Keratinocyte (primary cell): Measurements from ENCODE around the gene NTSR2.

ENCODE experiments used
- CTCF ChIP-seq, 3 experiments: IDR thresholded peaks in 1 of 3; conservative IDR thresholded peaks in 1 of 3; optimal IDR thresholded peaks in 1 of 3; 2 replicates in 2 of 3; 3 replicates in 1 of 3; pipeline versions ENCODE3 to v1.5.1; 2011; ENCODE audit warnings: low read length in 3 of 3, mild to moderate bottlenecking in 3 of 3, moderate library complexity in 2 of 3, control low read depth in 1 of 3, inconsistent platforms in 1 of 3; ENCODE audit not compliant: insufficient read depth in 2 of 3; ENCODE audit errors: extremely low read depth in 1 of 3
- EZH2 ChIP-seq: IDR thresholded peaks from one replicate; pipeline ENCODE4 v1.6.1; 2012; ENCODE audit warnings: inconsistent platforms, mild to moderate bottlenecking, low read length, moderate library complexity

GRCh38 chr2:11659115-11659475, 10.9 kb downstream of the NTSR2 start:
- TF ChIP-seq CTCF (optimal IDR thresholded peaks at IDR 0.05 in 1 of 3, IDR thresholded peaks at IDR 0.05 in 1 of 3, conservative IDR thresholded peaks at IDR 0.05 in 1 of 3; ENCODE audit: extremely low read depth in 1 of 3, insufficient read depth in 2 of 3, low read length in 3 of 3) (no peak), EZH2 (no peak)
